IMR-90 (cell line): Measurements from ENCODE around the gene SSTR1. TPM values are rescaled to one million over a fixed set of nuclear protein-coding genes. Genes with fewer than 3 reads are reported as not detected.

Experiments used
- ATAC-seq: fragments of 200-7000 bp; cut with Tn5 transposase; 2 replicates; pipeline ENCODE4 v1.9.1; 2020; ENCODE audit warnings: low read depth, mild to moderate bottlenecking, moderate library complexity
- BruUV-seq: library from RNA; stranded (reverse); fragments of 400-500 nt; replicated peaks from 2 replicates; lab custom pipeline; 2021; lab: Mats Ljungman, UMichigan
- CTCF ChIA-PET: fragments of 300-600 bp; formaldehyde crosslinking; extraction: SDS; loops from one replicate; lab custom pipeline; 2021; ENCODE audit warnings: antibody characterized with exemption; lab: Yijun Ruan, JAX
- POLR2A ChIA-PET: fragments of 300-600 bp; sonication (Branson Sonifier 250); formaldehyde crosslinking; loops from one replicate; lab custom pipeline; 2022; ENCODE audit warnings: antibody characterized with exemption; ENCODE audit not compliant: unreplicated experiment; lab: Charles Lee
- DNase-seq: peaks from one replicate; pipeline ENCODE4 v3.0.0; 2013
- H2AFZ ChIP-seq: replicated peaks from 2 replicates; pipeline ENCODE3; 2013; ENCODE audit warnings: low read length, mild to moderate bottlenecking; ENCODE audit not compliant: poor library complexity
- H2AK5ac ChIP-seq: 2 replicates; pipeline ENCODE4 v1.6.1; 2013; ENCODE audit warnings: low read depth, low read length, inconsistent platforms
- H2AK9ac ChIP-seq: replicated peaks from 2 replicates; pipeline ENCODE3; 2013; ENCODE audit warnings: mild to moderate bottlenecking, low read depth, low read length, moderate library complexity; ENCODE audit not compliant: poor library complexity
- H2BK120ac ChIP-seq: 2 replicates; pipeline ENCODE4 v1.6.1; 2013; ENCODE audit warnings: low read depth, low read length, inconsistent platforms
- H2BK15ac ChIP-seq: 3 replicates; pipeline ENCODE4 v1.6.1; 2013; ENCODE audit warnings: low read depth, low read length, inconsistent platforms
- H2BK20ac ChIP-seq: 2 replicates; pipeline ENCODE4 v1.6.1; 2013; ENCODE audit warnings: low read depth, mild to moderate bottlenecking, inconsistent platforms, low read length, moderate library complexity
- H2BK5ac ChIP-seq: 2 replicates; pipeline ENCODE4 v1.6.1; 2013; ENCODE audit warnings: mild to moderate bottlenecking, low read depth, low read length, inconsistent platforms; ENCODE audit not compliant: poor library complexity, severe bottlenecking
- H3K14ac ChIP-seq: replicated peaks from 2 replicates; pipeline ENCODE4 v1.6.1; 2013; ENCODE audit warnings: low read depth, low read length, inconsistent platforms
- H3K18ac ChIP-seq: 2 replicates; pipeline ENCODE4 v1.6.1; 2013; ENCODE audit warnings: low read depth, low read length, control low read depth
- H3K23ac ChIP-seq: 2 replicates; pipeline ENCODE4 v1.6.1; 2013; ENCODE audit warnings: low read depth, low read length, inconsistent platforms
- H3K27ac ChIP-seq: 2 replicates; pipeline ENCODE4 v1.5.1; 2013; ENCODE audit warnings: mild to moderate bottlenecking, control low read depth, low read length; ENCODE audit not compliant: insufficient read depth
- H3K27me3 ChIP-seq: 2 replicates; pipeline ENCODE4 v1.6.1; 2013; ENCODE audit warnings: low read length; ENCODE audit not compliant: control insufficient read depth, insufficient read depth
- H3K36me3 ChIP-seq: 2 replicates; pipeline ENCODE4 v1.6.1; 2013; ENCODE audit warnings: low read length, mixed read lengths; ENCODE audit not compliant: control insufficient read depth, insufficient read depth
- H3K4ac ChIP-seq: 2 replicates; pipeline ENCODE4 v1.6.1; 2013; ENCODE audit warnings: low read depth, low read length, inconsistent platforms
- H3K4me1 ChIP-seq: 2 replicates; pipeline ENCODE4 v1.6.1; 2013; ENCODE audit warnings: low read length, mixed read lengths; ENCODE audit not compliant: control insufficient read depth, insufficient read depth
- H3K4me2 ChIP-seq: 2 replicates; pipeline ENCODE4 v1.6.1; 2013; ENCODE audit warnings: low read depth, mild to moderate bottlenecking, control low read depth, low read length, moderate library complexity
- H3K4me3 ChIP-seq: 2 replicates; pipeline ENCODE4 v1.5.1; 2013; ENCODE audit warnings: low read depth, mild to moderate bottlenecking, control low read depth, low read length, moderate library complexity; ENCODE audit not compliant: insufficient read depth
- H3K56ac ChIP-seq: 2 replicates; pipeline ENCODE4 v1.6.1; 2013; ENCODE audit warnings: low read length, inconsistent platforms; ENCODE audit not compliant: insufficient read depth; ENCODE audit errors: extremely low read depth
- H3K79me1 ChIP-seq, 2 experiments: 2 replicates each; pipeline ENCODE4 v1.6.1; 2013; ENCODE audit warnings: low read length in 2 of 2, inconsistent platforms in 1 of 2, low read depth in 1 of 2
- H3K9ac ChIP-seq: 2 replicates; pipeline ENCODE4 v1.6.1; 2013; ENCODE audit warnings: low read depth, low read length, control low read depth
- H3K9me1 ChIP-seq: 2 replicates; pipeline ENCODE4 v1.6.1; 2013; ENCODE audit warnings: low read length, inconsistent platforms; ENCODE audit not compliant: insufficient read depth
- H3K9me3 ChIP-seq: 2 replicates; pipeline ENCODE4 v1.6.1; 2013; ENCODE audit warnings: low read length; ENCODE audit not compliant: control insufficient read depth, insufficient read depth
- H4K20me1 ChIP-seq: 2 replicates; pipeline ENCODE4 v1.6.1; 2013; ENCODE audit warnings: low read length, inconsistent platforms; ENCODE audit not compliant: insufficient read depth
- H4K5ac ChIP-seq: 2 replicates; pipeline ENCODE4 v1.6.1; 2013; ENCODE audit warnings: mild to moderate bottlenecking, low read depth, low read length, control low read depth
- H4K8ac ChIP-seq, 2 experiments: 2 replicates each; pipeline ENCODE4 v1.6.1; 2013; ENCODE audit warnings: low read depth in 2 of 2, low read length in 2 of 2, control low read depth in 1 of 2, inconsistent platforms in 1 of 2
- H4K91ac ChIP-seq: 2 replicates; pipeline ENCODE4 v1.6.1; 2013; ENCODE audit warnings: low read depth, low read length, inconsistent platforms; ENCODE audit not compliant: insufficient read depth
- CEBPB ChIP-seq: IDR thresholded peaks from 2 replicates; pipeline ENCODE4 v1.6.1; 2012; ENCODE audit warnings: low read depth, low read length, improper control_type of control experiment
- FOS ChIP-seq: fragments of 150-350 bp; IDR thresholded peaks from 2 replicates; pipeline ENCODE4 v1.6.1; 2016; ENCODE audit warnings: low read depth, low read length
- POLR2A ChIP-seq: IDR thresholded peaks from 2 replicates; pipeline ENCODE4 v1.6.1; 2012; ENCODE audit warnings: mild to moderate bottlenecking, low read depth, low read length
- RAD21 ChIP-seq: IDR thresholded peaks from 2 replicates; pipeline ENCODE4 v1.6.1; 2012; ENCODE audit warnings: low read length, improper control_type of control experiment
- SMC3 ChIP-seq: fragments of 150-350 bp; IDR thresholded peaks from 2 replicates; pipeline ENCODE4 v1.6.1; 2016; ENCODE audit warnings: low read depth, mild to moderate bottlenecking, antibody characterized with exemption, low read length, moderate library complexity
- WGBS, 2 experiments: methylation state at CpG; one replicate each; pipeline versions ENCODE4 v1.1.5 to v1.1.7; 2013; ENCODE audit warnings: missing lambda C conversion rate in 2 of 2; ENCODE audit not compliant: insufficient read length in 1 of 2; ENCODE audit errors: extremely low coverage in 2 of 2; 5-methylcytosine and 5-hydroxymethylcytosine counted together
- dilution Hi-C: fragments of 300-500 bp; cut with HindIII; formaldehyde crosslinking; loops from one replicate; pipeline ENCODE4 v1.14.3; 2018; ENCODE audit warnings: low sequenced_read_pairs; ENCODE audit not compliant: unreplicated experiment
- in situ Hi-C: fragments of 300-500 bp; cut with MboI; formaldehyde crosslinking; loops from 3 replicates; pipeline ENCODE4 v1.14.3; 2019; ENCODE audit warnings: low sequenced_read_pairs, inconsistent platforms, mixed read lengths
- intact Hi-C: fragments of 100-400 bp; cut with micrococcal nuclease; formaldehyde crosslinking; loops from 2 replicates; pipeline ENCODE4 v1.10.0; 2022
- polyA plus RNA-seq, 3 experiments: library from polyadenylated mRNA; depleted of rRNA; stranded (reverse); fragments of >200 nt; gene quantifications; 2 replicates each; pipeline ENCODE4 v1.2.3, GENCODE V29; 2012; ENCODE audit warnings: low replicate concordance in 1 of 3
- total RNA-seq: library from RNA; depleted of rRNA; stranded (reverse); fragments of >200 nt; gene quantifications from 2 replicates; pipeline ENCODE4 v1.2.3, GENCODE V29; 2012
- TF ChIP-seq, protein P1 (sequence below): fragments of 150-350 bp; IDR thresholded peaks from 2 replicates; pipeline ENCODE4 v1.6.1; 2016; ENCODE audit warnings: low read depth, mild to moderate bottlenecking, low read length, moderate library complexity, borderline replicate concordance

Gene SSTR1
- total and polyA plus RNA-seq, 2 of the 4 experiments (the other 2 are of a cell fraction), result 1.1 to 5.5 TPM

DNA sequence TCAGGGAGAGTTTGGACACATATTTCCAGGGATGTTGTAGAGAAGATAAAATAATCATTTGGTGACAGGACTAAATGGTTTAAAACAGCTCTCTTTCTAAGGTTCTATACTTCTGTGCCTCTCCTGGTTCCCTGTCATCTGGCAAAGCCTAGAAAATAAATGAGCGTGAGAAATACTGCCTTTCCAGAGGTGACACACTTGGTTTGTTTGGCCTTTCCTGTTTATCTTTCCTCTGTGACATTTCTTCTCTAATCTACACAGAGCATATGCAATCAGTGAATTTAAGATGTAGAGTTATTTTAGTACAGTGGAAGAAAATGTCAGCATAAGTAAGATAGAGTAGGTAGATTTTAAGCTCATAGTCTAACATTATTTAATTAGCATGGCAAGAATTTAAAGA, 22.0 kb upstream of the SSTR1 start:
- BruUV-seq, result no TSS peak

More for the DNA sequence above, 22.0 kb upstream of the SSTR1 start:
- Histone ChIP-seq H4K91ac (no peak overlapping the region), H2AK9ac (no peak overlapping the region), H3K56ac (no peak overlapping the region), H3K4me2 (no peak overlapping the region), H2BK15ac (no peak overlapping the region), H3K4ac (no peak overlapping the region), H3K4me1 (no peaks in the 10 kb centered on the region), H3K9ac (no peak overlapping the region), H3K23ac (no peak overlapping the region), H3K36me3 (no peaks in the 10 kb centered on the region), H3K18ac (no peak overlapping the region), H4K20me1 (no peaks in the 10 kb centered on the region), H3K79me1 (no peaks in the 10 kb centered on the region), H2BK120ac (no peak overlapping the region), H4K8ac (no peak overlapping the region), H2AK5ac (no peak overlapping the region), H4K5ac (no peak overlapping the region), H3K27ac (no peak overlapping the region), H3K14ac (no peak overlapping the region), H3K4me3 (no peak overlapping the region), H3K9me3 (peaks cover 1% of the 10 kb centered on the region; the same call in 1 of the 2 replicates), H2BK5ac (no peak overlapping the region), H2AFZ (no peak overlapping the region), H3K27me3 (no peaks in the 10 kb centered on the region), H3K9me1 (no peaks in the 10 kb centered on the region), H2BK20ac (no peak overlapping the region)
- ChIA-PET POLR2A (interaction anchor here (0.5 to 0.7 kb wide), 2 partner anchors 985 to 1594 kb away, joined by 4 to 8 read pairs; partner anchors contain the start of gene TRAPPC6B), CTCF (interaction anchor here (1.8 kb wide), 1 partner anchor 11 kb away, joined by 8 read pairs; no protein-coding TSS in a partner anchor)
- in situ Hi-C loops (no loop called here), intact Hi-C loops (no loop called here), dilution Hi-C loops (no loop called here)
- DNase-seq (no peak), ATAC-seq (no peak)
- no CpG with 5 or more reads among the region's 1 CpG for WGBS, 2 experiments
- no peak for TF ChIP-seq RAD21
- TF ChIP-seq POLR2A, result no peak
- TF ChIP-seq, protein P1, sequence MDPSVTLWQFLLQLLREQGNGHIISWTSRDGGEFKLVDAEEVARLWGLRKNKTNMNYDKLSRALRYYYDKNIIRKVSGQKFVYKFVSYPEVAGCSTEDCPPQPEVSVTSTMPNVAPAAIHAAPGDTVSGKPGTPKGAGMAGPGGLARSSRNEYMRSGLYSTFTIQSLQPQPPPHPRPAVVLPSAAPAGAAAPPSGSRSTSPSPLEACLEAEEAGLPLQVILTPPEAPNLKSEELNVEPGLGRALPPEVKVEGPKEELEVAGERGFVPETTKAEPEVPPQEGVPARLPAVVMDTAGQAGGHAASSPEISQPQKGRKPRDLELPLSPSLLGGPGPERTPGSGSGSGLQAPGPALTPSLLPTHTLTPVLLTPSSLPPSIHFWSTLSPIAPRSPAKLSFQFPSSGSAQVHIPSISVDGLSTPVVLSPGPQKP, result no peak
- TF ChIP-seq FOS, result no peak
- TF ChIP-seq CEBPB, result no peak
- TF ChIP-seq SMC3, result no peak
